NCI-H2029 treated with DMSO at 0.1 percent for 48 hours (cell line): ENCODE data around the gene ACTR1A.
A peak's percentile ranks its signal among the peaks of the same experiment; 100 is the strongest.
"Not testable (repeated sequence)": the region's sequence is repeated elsewhere in the genome, so short reads cannot be mapped to it uniquely, and the experiment has no call there.

Source experiments
- DNase-seq: peaks from one replicate; lab custom pipeline; 2025; lab: John Stamatoyannopoulos, UW

ACTR1A gene

DNA sequence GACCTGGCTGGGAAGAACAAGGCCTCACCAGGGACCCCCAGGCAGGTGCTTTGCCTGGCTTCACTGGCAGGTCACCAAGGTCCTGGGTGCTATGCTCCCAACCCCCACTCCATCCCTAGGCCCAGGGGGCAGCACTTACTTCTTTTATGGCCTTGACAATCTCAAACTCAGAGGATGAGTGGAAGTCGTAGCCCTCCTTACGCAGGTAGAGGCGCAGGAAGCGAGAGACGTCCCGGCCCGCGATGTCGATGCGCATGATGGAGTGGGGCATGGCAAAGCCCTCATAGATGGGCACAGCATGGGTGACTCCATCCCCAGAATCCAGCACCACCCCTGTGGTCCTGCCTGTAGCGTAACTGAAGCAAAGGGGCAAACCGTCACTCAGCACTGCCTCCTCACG, 18.5 kb downstream of the ACTR1A start:
- no peak for DNase-seq

DNA sequence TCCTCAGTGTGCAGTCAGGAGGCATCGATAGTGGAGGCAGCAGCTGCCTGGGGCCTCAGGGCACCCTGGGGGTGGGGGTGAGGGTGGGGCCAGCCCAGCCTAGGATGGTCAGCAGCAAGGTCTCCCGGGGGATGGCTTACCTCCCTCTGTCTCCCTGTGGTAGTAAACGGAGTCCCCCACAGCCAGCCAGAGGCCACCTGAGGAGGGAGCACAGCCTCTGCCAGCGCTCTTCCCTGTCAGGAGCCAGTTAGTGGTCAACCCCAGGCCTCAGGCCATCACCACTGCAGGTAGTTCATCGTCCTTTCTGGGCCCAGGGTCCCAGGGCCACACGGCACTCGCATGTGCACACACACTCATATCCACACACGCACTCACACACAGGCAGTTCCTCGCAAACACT, 22.1 kb downstream of the ACTR1A start:
- DNase-seq, result no peak

DNA sequence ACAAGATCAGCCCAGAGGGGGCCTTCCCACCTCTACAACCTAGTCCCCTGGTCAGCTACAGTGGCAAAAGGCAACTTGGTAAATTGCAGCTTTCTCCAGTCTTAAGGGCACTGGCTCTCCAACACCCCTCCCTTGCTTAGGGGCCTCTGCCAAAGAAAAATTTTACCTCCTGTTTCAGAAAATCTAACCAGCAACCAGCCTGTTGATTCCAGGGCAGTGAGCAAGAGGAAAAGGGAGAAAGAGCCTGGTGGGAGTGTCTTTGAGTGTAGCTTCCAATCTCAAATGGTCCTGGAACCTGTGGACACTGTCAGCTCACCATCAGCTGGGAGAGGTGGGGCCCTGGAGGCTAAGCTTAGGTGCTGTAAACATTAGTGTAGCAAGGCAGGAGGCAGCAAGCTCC, 22.9 kb downstream of the ACTR1A start:
- no peak for DNase-seq

DNA sequence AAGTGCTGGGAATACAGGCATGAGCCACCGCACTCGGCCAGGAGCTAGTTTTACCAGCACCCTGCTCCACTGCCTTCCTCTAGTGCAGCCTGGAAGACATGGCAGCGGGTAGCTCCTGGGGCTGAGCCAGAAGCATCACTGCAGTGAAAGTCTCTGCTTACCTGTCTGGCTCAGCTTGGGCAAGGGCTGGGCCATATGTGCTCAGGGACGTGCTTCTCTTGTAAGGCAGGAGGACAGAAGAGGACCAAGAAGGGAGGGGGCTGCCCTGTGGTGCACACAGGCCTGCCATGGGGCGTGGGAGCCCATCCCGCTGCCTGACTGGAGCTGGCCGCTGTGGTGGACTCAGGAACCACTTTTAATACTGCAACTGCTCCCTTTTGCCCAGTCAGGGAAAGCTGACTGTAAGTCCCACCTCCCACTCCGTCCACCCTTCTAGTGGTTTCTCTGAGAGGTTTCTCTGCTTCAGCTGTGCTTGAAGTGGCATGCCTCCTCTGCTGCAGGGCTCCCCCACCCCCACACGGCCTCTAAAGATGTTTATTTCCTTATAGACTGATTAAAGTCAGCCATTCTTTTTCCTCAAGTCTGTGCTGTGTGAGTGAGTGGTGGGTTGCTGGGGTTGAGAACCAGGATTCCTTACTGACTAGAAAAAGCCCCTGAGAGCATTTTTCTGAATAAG, 25.9 kb downstream of the ACTR1A start:
- DNase-seq, result no peak

DNA sequence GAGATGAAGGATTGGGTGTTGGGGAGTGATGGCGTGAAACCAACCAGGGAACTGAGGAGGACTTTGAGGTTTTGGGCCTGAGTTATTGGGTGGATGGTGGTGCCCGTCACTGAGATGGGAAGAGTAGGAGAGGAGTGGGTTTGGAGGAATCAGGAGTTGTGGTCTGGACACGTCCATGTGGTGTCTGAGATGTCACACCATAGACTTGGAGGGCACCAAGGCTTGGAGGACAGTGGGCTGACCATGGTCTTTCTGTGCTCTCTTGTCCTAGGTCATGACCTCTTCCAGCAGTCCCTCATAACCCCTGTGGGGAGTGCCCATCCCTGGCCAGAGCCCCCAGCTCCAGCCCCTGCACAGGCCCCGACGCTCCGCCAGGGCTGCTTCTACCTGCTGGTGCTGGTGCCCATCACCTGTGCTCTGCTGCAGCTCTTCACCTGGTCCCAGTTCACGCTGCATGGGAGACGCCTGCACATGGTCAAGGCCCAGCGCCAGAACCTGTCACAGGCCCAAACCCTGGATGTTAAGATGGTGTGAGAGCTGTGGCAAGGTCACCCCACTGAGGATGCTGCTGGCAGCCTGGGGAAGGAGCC, 27.0 kb downstream of the ACTR1A start:
- no peak for DNase-seq

DNA sequence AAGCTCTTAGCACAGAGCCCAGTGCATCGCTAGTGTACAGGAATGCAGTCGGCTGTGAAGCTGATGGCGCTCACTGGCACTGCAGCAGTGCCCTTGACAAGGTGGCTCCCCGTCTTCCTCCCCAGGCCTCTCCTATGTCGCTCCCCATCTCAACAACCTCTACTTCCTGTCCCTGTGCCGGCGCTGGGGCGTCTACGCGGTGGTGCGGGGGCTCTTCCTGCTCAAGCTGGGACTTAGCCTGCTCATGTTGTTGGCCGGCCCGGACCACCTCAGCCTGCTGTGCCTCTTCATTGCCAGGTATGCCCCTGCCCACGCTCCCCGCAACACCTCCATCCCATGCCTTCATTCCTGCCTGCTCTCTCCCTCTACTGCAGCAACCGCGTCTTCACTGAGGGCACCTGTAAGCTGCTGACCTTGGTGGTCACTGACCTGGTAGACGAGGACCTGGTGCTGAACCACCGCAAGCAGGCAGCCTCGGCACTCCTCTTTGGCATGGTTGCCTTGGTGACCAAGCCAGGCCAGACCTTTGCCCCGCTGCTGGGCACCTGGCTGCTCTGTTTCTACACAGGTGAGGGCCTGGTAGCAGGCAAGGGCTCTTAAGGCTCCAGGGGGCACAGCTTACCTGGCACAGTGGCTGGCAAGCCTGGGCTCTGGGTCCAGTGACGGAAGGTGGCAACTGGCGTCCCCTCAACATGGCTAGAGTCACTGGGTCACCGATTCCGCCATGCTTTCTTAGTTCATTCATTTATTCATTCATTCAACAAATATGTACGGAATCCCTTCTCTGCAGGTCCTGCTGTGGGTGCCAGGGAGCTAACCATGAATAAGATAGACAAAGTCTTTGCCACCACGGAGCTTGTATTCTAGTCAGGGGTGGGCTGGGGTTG, 28.8 kb downstream of the ACTR1A start:
- no peak for DNase-seq

DNA sequence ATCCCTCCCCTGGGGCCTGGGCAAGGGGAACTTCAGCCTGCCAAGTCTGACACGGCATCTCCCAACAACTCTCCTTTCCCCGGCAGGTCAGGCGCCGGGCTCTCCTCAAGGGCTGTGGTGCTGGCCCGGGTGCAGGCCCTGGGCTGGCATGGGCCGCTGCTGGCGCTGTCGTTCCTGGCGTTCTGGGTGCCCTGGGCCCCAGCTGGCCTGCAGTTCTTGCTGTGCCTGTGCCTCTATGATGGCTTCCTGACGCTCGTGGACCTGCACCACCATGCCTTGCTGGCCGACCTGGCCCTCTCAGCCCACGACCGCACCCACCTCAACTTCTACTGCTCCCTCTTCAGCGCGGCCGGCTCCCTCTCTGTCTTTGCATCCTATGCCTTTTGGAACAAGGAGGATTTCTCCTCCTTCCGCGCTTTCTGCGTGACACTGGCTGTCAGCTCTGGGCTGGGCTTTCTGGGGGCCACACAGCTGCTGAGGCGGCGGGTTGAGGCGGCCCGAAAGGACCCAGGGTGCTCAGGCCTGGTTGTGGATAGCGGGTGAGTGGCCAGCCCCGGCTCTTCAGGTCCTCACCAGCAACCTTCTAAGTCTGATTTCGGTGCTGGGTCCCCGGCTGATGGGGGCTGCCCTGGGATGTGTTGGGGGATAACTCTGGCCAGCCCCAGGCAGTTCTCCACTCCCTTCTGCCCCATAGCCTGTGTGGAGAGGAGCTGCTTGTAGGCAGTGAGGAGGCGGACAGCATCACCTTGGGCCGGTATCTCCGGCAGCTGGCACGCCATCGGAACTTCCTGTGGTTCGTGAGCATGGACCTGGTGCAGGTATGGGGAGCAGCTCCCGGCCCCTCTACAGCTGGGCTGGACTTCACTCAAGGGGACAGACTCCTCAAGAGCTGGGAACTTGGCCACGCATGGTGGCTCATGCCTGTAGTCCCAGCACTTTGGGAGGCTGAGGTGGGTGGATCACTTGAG, 31.6 kb downstream of the ACTR1A start:
- no peak for DNase-seq

DNA sequence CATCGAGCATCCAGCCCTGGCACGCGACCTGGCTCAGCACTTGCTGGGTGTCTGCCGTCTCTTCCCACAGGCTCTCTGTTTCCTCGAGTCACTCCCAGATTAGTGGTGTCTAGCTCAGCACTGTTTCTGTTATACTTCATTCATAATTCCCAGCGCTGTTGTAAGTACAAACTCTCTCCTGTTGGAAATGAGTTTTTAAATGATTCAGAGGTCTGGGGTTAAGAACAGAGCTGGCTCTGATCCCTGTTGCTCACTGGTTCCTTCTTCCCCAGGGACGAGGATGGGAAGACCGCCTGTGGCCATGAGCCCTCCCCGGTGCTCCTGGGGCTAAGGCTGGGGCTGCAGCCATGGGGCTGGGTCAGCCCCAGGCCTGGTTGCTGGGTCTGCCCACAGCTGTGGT, 33.8 kb downstream of the ACTR1A start:
- no peak for DNase-seq

DNA sequence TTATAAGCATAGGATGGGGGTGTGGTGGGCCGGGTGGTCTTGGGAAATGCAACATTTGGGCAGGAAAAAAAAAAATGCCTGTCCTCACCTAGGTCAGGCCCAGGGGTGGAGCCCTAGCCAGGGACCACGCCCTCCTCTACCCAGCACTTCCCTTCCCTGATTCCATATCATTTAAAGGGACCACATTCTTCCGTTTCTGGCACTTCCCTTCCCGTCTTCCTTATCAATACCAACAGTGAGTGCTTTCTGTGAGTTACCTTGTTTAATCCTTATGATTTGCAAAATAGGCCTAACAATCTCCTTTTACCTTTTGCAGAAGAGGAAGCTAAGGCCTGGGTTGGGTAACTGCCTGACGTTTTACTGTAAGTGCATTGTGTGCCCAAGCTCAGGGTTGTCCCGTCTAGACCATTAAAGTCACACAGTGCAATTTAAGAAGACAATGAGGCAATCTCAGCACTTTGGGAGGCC, 34.5 kb downstream of the ACTR1A start:
- no peak for DNase-seq

DNA sequence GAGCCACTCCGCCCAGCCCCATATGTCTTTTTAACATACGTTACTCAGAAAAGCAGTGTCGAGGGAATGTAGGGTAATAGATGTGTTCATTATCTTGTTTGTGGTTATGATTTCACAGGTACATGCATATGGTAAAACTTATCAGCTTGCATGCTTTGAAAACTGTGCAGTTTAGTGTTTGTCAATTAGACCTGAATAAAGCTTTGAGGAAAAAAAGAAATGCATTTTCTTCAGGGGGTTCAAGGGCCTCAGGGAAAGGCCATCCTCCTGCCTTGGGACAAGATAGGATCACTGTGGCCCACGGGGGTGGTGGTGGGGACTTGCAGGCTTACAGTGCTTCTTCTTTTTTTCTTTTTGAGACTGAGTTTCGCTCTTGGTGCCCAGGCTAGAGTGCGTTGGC, 35.2 kb downstream of the ACTR1A start:
- no peak for DNase-seq

DNA sequence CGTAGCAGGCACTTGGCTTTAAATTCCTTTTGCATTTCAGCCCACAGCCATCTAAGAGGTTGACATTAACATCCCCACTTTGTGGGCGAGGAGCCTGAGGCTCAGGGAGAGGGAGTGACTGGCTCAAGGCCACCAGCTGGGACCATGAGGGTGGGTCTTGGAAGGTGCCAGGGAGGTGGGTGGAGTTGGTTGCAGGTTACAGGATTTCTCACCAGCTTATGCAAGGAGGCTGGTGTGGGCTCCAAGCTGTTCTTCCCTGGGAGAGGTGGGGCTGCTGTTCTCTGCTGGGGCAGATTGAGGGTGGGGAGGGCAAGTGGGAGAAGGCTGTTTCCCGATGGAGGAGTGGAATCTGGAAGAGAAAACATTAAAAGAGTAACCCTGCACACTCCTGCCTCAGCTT, 37.0 kb downstream of the ACTR1A start:
- DNase-seq, result no peak

DNA sequence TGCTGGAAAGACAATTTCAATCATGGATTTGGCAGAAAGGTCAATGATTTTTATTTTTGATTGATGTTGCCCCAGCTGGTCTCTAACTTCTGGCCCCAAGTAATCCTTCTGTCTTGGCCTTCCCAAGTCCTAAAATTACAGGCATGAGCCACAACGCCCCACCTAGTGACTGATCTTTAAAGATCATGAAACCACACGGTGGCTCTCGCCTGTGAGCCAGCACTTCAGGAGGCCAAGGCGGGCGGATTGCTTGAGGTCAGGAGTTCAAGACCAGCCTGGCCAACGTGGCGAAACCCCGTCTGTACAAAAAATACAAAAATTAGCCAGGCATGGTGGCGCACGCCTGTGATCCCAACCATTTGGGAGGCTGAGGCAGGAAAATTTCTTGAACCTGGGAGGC, 38.5 kb downstream of the ACTR1A start:
- DNase-seq, result no peak

DNA sequence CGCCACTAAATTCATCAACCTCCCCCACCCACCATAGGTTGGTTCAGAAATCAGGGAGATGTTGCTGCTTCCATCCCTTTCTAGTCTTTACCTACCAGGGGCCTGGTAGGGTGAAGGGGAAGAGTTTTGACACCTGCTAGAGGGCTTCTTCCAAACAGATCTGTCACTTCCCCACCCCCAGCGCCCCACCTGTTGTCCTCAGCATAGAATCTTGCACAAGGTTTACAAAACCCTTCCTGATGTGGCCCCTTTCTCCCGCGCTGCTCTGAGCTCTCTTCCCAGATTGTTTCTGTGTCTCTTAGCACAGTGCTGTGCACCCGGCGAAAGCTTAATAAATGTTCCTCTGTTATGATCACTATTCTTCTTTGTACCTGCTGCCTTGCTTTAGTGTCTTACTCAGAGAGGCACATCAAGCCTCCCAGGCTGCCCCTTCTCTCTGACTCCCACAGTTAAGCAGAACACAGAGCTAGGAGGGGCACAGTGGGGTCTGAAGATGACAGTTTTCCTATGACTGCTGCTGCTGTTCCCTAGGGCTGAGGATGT, 39.9 kb downstream of the ACTR1A start:
- no peak for DNase-seq

DNA sequence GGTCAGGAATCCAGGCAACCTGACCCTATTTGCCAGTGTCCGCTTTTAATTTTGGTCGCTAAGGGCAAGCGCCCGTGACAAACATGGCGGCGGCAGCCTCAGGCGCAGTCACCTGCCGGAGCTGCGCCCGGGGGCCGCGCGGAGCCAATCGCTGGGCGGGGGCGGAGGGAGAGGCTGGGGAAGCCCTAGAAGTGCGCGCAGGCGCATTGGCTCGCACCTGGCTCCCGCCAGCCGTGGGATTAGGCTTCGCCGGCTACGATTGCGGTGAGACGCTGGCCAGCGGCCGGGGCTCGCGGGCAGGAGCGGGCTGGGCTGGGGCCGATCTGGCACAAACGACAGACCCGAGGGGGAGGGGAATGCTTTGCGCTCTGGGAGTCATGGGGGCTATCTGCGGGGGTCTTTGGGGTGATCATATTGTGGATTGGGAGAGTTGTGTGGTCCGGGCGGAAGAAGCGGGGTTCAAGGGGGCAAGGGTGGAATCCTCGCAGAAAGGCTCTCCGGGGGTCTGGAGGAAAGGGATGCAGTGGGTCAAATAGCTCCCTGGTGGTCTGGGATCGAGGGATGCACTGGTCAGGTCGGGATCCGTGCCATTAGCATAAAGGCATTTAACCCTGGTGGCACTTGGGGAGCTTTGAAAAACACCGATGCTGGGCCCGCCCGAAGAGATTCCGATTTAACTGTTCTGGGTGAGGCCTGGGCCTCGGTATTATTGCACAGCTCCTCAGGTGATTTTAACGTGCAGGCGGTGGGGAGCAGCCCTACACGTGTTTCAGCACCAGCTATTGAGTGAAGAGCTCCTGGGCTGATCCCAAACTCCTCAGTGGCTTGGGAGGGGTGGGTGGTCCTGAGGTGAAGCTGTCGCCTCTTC, 41.1 kb downstream of the ACTR1A start:
- peak; percentile 60 for DNase-seq

DNA sequence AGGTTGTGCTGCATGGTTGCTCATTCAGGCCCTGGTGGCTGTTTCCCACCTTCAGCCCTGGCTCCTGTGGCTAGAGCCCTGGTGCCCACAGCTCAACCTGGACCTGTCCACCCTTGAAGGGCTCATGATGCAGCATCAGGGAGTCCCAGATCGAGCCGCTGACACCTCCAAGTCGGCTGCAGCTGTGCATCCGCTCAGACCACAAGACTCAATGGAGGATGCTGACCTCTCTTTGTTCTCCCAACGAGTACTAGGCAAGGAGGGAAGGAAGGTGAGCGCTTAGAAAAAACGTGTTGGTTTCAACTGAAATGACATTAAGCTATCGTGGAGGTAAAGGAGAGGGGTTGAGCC, 41.7 kb downstream of the ACTR1A start:
- peak; percentile 60 for DNase-seq

DNA sequence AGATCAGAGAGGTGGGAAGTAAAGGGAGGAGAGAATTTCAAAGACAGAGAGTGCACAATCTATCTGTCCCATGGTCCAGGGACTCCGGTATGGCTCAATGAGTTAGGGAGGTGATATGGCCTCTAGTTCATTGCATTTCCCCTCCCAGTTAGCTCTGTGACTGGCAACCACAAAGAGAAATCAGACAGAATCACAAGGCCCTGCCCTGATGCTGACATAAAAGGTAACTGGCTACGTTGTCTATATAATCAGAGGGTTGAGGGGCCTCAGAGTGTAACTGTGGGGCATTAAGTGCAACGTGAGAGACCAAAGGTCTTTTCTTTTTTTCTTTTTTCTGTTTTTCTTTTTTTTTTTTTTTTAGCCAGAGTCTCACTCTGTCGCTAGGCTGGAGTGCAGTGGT, 43.9 kb downstream of the ACTR1A start:
- no peak for DNase-seq

DNA sequence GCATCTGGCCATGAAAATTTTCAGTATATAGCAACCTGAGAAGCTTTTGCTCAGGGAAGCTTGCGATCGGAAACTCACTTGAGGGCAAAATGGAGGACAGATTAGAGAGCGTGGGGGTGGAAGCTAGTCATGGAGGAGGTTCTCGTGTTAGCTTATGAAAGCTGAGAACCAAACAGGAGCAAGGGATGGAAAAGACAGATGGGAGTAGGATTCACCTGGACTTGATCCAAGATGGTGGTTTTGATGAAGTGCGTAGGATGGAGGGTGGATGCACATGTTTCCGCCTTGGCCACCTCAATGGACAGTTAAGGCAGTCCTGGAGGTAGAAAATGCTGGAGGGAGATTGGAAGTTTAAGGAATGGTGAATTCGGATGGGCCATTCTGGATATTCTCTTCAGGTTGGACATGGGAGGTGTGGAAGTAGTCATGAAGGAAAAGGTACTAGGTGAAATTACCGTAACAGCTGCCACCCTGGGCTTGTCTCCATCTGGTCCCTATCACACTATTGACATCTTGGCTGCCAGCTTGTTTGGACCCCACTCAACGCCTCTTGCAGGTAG, 44.8 kb downstream of the ACTR1A start:
- DNase-seq, result peak; percentile 43

DNA sequence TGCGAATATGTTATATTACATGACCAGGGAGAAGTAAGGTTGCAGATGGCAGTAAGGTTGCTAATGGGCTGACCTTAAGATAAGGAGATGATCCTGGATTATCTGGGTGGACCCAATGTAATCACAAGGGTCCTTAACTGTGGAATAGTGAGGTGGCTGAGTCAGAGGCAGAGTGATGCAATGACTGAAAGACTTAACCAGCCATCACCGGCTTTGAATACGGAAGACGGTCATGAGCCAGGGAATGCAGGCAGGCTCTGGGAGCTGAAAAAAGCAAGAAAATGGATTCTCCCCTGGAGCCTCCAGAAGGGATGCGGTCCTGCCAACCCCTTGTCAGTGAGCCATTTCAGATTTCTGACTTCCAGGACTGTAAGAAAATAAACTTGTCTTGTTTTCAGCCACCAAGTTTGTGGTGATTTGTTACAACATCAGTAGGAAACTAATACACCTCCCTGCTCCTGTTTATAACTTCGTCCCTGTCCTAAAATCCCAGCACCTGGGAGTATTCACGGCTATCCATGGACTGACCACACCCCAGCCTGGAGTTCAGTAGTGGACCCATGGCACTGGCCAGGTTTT, 46.5 kb downstream of the ACTR1A start:
- no peak for DNase-seq

DNA sequence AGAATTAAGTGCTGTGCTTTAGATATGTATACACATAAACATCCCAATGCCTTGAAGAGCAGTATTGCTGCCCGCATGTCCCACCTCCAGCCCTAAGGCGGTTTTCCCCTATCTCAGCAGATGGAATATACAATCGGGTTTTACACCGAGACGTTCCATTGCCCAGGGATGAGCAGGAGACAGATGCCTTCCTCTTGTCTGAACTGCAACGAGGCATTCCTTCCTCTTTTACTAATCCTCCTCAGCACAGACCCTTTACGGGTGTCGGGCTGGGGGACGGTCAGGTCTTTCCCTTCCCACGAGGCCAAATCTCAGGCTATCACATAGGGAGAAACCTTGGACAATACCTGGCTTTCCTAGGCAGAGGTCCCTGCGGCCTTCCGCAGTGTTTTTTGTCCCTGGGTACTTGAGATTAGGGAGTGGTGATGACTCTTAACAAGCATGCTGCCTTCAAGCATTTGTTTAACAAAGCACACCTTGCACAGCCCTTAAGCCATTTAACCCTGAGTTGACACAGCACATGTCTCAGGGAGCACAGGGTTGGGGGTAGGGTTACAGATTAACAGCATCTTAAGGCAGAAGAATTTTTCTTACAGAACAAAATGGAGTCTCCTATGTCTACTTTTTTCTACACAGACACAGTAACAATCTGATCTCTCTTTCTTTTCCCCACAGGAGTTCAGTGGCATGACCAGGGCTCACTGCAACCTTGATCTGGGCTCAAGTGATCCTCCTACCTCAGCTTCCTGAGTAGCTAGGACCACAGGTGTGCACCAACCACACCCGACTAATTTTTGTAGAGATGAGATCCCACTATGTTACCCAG, 47.6 kb downstream of the ACTR1A start:
- not testable (repeated sequence) for DNase-seq
